Measurements from ENCODE around the gene INO80.
A peak's percentile ranks its signal among the peaks of the same experiment; 100 is the strongest.

Gene INO80

GRCh38 chr15:41116116-41116961, at the start of gene INO80:
Gene INO80 (minus strand): TSS chr15:41116280. CDS start chr15:41096310, 19,970 bp downstream.
- H3K4me3 ChIP-seq (ENCODE audit: low read length), result peak within 1 kb of the TSS; percentile 98
- no peak for TF ChIP-seq CTCF (conservative IDR thresholded peaks at IDR 0.05; ENCODE audit: low read length)
- DNase-seq (ENCODE audit: low read depth), result peak; percentile 98

DNA sequence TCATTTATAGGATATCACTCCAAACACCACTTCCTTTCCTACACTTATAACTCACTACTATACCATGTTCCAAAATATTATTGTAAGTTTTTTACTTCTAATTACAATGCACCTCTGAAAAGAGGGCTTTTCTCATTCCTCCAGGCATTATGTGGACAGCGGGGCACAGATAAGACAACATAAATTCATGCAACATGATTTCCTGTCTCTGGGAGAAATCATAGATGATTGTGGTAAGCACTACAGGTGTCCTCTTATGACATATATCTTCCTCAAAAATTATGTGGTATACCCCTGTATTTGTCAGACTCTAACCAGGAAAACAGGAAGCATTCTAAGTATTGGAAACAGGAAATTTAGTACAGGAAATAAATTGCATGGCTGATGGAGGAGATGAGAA, 45.7 kb upstream of the INO80 start:
- DNase-seq (ENCODE audit: low read depth), result no peak
- no peak overlapping the region for H3K4me3 ChIP-seq (ENCODE audit: low read length)
- no peak for TF ChIP-seq CTCF (conservative IDR thresholded peaks at IDR 0.05; ENCODE audit: low read length)

DNA sequence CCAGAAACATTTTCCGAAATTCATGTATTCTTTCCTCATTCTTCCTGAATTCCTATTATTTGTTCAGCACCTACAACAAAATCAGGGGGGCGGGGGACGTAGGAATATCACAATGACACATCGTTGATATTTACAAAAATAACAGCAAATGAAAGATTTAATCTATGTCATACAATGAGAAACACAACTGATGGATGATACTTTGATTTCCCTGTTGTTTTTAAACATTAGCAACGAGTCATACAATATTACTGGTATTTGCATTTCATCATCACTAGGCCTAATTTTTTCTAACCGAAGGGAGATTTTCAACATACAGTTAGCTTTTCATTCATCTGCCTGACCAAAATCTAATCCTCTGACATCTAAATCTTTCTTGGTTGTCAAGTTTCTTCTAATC, 45.3 kb upstream of the INO80 start:
- no peak for TF ChIP-seq CTCF (conservative IDR thresholded peaks at IDR 0.05; ENCODE audit: low read length)
- no peak overlapping the region for H3K4me3 ChIP-seq (ENCODE audit: low read length)
- DNase-seq (ENCODE audit: low read depth), result peak; percentile 21

GRCh38 chr15:41160639-41161315, 44.7 kb upstream of the INO80 start:
- DNase-seq (ENCODE audit: low read depth), result peak; percentile 36
- no peak overlapping the region for H3K4me3 ChIP-seq (ENCODE audit: low read length)
- TF ChIP-seq CTCF (conservative IDR thresholded peaks at IDR 0.05; ENCODE audit: low read length), result no peak

GRCh38 chr15:41154412-41154811, 38.3 kb upstream of the INO80 start:
- H3K4me3 ChIP-seq (ENCODE audit: low read length), result no peak overlapping the region
- DNase-seq (ENCODE audit: low read depth), result no peak
- TF ChIP-seq CTCF (conservative IDR thresholded peaks at IDR 0.05; ENCODE audit: low read length), result no peak

DNA sequence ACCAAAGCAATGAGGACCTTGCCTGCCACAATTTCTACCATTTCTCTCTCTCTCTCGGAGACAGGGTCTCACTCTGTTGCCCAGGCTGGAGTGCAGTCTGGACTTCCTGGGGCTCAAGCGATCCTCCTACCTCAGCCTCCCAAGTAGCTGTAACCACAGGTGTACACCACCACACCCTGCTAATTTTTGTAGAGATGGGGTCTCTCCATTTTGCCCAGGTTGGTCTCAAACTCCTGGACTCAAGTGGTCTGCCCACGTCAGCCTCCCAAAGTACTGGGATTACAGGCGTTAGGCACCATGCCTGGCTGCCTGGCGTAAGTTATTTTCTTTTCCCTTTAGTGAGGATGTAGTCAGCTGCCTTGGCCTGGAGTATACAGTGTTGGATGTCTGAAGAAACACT, 37.7 kb upstream of the INO80 start:
- no peak for TF ChIP-seq CTCF (conservative IDR thresholded peaks at IDR 0.05; ENCODE audit: low read length)
- no peak overlapping the region for H3K4me3 ChIP-seq (ENCODE audit: low read length)
- DNase-seq (ENCODE audit: low read depth), result no peak

All from AG10803 (cell line).